Medulla oblongata (tissue), 1 donor: ENCODE results near the gene FMNL1.

Experiments used
- DNase-seq: peaks from one replicate; pipeline ENCODE4 v3.0.0-alpha.2; 2015; ENCODE audit errors: extremely low spot score

The FMNL1 gene

DNA sequence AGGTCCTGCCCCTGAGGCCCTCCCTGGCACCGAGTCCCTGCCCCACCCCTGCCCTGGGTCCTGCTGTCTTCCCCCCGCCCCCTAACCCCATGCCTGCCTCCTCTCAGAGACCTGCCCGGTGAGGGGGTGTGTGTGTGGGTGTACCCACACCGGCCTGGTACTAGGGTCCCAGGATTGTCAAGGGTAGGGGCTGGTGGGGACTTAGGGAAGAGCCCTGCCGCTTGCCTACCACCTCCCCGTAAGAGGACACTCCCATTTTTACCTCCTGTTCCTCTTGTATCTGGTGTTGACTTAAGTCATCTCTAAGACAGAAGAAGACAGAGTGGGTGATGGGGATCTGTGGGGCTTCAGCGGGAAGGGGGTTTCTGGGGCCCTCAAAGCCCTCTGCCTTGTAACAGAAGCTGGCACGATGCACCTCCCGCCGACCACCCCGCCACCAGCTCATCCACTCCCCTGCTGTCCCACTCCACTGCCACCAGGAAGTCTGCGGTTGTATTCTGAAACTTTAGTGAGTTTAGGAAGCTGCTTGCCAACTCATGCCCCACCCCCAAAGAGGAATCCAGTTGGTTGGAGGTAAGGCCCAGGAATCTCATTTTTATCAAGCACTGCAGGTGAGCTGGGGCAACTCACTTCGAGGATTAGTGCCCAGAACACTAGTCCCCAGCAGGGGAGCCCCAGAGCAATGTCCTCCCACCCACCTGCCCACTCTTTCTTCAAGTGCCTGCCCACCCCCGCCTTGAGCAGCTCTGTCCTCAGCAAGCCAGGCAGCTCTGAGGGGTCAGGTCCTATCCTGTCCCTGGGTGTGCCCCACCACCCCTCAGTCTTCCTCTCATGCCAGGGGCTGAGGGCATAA is 34.7 kb downstream of the FMNL1 start:
- no peak for DNase-seq

- no peak for DNase-seq
Observed at GRCh38 chr17:45257115-45257514, 35.4 kb downstream of the FMNL1 start.

GRCh38 chr17:45258981-45259380 is 37.3 kb downstream of the FMNL1 start:
- no peak for DNase-seq

GRCh38 chr17:45260204-45260783 is 38.6 kb downstream of the FMNL1 start:
- no peak for DNase-seq

DNA sequence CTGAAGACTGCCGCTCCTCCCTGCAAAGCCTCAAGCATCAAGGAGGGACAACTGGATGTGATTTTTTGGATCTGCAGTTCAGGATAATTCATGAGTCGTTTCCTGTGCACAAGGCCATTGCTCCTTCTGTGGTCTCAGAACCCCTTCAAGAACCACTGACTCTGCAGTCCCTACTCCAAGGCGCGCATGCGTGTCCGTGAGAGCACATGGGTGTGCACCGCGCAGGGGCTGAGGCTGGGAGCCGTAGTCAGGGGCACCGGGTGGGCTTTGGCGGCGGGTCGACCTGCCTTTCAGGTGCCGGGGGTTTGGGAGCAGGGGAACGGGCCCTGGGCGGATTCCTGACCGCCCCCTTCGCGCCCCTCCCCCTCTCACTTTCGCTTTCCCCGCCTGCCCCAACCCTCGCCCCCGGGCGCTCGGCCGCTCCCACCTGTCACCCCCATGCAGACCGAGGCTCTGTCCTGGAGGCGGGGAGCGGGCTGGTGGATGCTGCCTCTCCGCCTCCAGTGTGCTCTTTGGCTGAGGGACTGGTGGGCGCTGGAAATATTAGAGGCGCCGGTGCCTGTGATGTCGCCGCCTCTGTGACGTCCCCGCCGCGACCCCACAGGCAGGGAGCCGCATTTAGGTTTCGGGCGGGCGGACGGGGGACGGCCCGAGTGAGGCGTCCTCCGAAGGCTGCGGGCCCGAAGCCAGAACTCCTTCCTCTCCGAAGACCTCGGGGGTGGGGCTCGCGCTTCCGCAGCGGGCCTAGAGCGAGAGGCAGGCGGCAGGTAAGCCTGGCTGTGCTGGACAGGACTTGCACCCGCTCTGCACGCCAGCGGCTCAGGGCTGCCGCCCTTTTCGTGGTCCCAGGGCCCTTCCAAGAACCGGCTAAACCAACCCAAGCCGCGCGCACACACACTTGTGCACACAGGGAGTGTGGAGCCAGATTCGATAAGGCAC is 40.2 kb downstream of the FMNL1 start, which contains the start of gene SPATA32:
TSS of gene SPATA32 (minus strand) at position 518 of the 939 bp plus-strand sequence. CDS start at position 440, 78 bp downstream.
- DNase-seq, result peak; percentile 27

DNA sequence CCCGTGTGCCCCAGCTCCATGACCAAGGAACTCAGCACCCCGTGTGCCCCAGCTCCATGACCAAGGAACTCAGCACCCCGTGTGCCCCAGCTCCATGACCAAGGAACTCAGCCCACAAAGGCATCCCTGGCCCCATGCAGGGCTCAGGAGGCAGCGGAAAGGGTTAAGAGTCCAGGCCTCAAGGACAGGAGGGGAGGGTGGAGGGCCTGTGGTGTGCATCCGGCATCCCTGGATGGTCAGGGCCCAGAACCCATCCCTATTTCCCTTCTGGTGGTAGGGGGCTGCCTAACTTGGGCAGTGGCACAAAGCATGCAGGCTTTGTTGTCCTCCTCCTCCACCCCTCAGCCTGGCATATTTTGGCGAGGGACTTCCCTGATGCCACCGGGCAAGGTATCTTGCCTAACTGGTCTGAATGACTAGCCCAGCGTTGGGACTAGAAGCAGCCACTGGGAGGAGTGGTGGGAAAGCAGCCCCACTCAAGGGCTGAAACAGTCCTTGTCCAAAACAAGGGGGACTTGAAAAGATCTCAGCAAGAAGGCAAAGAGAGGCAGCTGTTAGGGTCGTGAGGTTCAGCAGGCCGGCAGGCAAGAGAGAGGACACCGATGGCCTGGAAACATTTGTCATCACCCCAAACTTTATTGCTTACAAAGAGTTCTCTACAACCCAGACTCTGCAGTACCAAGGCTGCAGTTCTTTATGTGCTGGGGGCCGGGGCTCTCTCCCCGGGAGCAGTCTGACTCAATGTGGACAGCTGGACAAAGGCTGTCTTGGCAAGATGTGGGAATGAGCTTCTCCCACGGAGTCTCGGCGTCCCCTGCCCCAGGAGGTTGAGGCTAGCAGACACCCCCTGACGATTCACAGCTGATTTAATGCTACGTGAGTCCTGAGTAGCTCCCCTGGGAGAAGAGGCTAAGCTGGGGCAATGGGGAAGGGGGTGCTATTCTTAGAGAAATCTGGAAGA is 41.1 kb downstream of the FMNL1 start:
- DNase-seq, result no peak

GRCh38 chr17:45263477-45263860 is 41.8 kb downstream of the FMNL1 start:
- no peak for DNase-seq

GRCh38 chr17:45264430-45264829 is 42.7 kb downstream of the FMNL1 start:
- no peak for DNase-seq

DNA sequence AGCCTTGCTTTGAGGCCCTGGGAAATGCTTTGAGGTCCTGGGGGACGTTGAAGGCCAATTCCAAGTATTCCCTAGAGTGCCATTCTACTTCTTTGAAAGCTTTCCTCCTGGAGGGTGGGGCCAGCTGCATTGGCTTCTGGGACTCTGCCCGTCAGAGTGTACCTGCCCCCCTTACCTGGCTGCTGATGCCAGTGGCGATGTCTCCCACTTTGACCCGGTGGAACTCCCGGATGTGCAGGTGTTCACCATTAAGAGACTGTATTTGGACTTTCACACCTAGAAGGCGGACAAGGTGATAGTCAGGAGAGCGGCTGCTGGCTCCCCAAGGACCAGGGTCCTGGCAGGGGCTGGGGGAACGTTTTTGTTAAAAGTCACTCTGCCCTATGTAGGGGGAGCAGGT is 43.3 kb downstream of the FMNL1 start:
- DNase-seq, result no peak

DNA sequence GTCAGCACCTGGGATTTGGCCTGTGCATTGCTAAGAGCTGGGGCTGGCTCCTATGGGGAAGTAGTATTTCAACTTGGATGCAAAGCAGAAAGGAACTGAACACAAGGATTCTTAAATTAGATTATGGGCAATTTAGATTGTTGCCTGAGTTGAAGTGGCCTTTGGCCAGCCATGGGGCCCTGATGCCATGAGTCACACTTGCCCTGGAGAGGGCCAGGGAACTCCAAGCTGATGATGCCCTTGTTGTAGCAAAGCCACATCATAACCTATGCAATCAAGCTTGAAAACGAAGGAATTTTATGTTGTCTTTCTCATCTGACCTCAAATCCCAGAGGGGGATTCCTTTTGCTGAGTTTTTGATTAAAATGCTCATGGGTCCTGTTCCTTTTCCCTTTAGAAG is 44.1 kb downstream of the FMNL1 start:
- no peak for DNase-seq

GRCh38 chr17:45266372-45266926 is 44.8 kb downstream of the FMNL1 start:
- DNase-seq, result no peak

DNA sequence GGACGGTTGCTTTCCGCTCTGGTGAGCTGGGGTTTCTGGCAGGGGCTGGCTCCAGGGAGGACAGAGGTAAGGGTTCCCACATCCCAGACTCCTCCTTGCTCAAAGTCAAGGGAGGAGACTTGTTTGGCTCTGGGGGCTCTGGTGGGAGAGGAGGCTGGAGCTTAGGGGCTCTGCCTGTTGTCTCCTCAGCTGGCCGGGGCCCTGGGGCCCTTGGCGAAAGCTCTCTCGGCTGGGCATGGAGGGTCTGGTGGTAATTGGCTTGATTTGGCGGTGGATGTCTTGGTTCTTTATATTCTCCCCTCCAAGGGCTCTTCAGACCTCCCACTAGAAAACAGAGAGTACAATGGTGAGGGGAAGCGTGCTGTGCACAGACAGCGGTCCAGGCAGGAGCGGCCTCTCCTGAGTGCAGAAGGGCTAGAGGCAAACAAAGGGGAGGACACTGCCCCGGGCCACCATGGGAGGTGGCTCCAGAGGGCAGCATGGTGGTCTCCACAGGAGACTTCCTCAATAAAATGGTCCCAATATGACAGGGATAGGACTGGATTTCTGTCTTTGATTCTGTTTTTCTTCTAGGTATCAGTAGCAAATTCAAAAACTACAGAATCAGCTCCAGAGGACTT is 45.9 kb downstream of the FMNL1 start:
- DNase-seq, result no peak

GRCh38 chr17:45269912-45270311 is 48.2 kb downstream of the FMNL1 start:
- DNase-seq, result no peak

DNA sequence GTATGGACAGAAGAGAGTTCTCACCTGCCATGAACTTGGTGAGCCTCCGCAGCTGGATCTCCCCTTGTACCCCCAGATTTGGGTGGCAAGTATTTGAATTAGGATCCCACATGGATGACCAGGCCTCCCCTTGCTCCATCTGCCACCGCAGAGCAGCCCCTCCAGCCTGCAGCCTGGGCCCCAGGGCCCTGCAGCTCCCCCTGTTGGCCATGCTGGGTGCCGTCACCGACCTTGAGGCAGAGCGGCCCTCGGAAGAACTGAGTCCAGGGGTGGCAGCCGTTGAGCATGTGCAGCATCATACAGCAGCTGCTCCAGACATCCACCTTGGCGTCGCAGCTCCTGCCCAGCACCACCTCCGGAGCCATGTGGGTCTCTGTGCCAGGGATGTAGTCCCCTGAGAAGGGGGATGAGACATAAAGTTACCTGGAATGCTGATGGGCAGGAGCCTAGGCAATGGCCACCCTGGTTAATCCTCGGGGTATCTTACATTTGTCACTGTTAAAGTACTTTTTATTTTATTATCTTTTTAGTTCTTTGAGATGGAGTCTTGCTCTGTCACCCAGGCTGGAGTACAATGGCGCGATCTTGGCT is 49.2 kb downstream of the FMNL1 start:
- no peak for DNase-seq

GRCh38 chr17:45271603-45272002 is 49.9 kb downstream of the FMNL1 start:
- no peak for DNase-seq

- DNase-seq, result no peak
Observed at GRCh38 chr17:45273551-45273957, 51.9 kb downstream of the FMNL1 start.

GRCh38 chr17:45274033-45274432 is 52.3 kb downstream of the FMNL1 start:
- DNase-seq, result no peak

GRCh38 chr17:45276031-45276430 is 54.3 kb downstream of the FMNL1 start:
- no peak for DNase-seq

GRCh38 chr17:45277216-45277849 is 55.6 kb downstream of the FMNL1 start:
- peak; percentile 96 for DNase-seq
